Dermis blood vessel endothelial cell (primary cell): ENCODE results near the gene MB21D2. TPM values are rescaled to one million over a fixed set of nuclear protein-coding genes. Genes with fewer than 3 reads are reported as not detected.

Source experiments
- DNase-seq: peaks from one replicate; pipeline ENCODE4 v3.0.0; 2010
- total RNA-seq: library from RNA; depleted of rRNA; stranded (reverse); fragments of >200 nt; gene quantifications from 2 replicates; pipeline ENCODE4 v1.2.3, GENCODE V29; 2014

Gene MB21D2
- total RNA-seq, 1 donor from 2014 or later: 3.9 TPM

DNA sequence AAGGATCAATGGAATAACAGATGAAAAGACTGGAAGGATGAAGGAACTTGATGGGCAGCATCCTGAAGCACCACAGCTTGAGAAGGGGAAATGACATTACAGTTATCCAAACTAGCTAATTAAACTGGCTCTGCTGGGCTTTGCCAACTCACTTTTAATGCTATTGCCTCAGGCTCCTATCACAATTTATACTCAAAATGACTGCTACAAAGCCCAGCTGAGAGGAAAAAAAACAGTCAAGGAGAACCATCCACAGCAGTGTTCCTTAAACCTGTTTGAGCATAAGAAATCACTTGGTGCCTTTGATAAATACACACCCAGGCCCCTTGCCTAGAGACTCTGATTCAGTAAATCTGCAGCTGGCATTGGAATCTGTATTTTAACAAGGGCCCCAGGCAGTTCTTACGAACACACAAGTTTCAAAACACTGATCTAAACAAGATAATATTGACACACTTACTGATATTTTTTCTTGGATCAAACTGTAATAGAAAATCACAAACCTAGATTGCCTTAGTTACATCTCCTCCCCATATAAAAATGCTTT lies 85.8 kb downstream of the MB21D2 start:
- DNase-seq: no peak

DNA sequence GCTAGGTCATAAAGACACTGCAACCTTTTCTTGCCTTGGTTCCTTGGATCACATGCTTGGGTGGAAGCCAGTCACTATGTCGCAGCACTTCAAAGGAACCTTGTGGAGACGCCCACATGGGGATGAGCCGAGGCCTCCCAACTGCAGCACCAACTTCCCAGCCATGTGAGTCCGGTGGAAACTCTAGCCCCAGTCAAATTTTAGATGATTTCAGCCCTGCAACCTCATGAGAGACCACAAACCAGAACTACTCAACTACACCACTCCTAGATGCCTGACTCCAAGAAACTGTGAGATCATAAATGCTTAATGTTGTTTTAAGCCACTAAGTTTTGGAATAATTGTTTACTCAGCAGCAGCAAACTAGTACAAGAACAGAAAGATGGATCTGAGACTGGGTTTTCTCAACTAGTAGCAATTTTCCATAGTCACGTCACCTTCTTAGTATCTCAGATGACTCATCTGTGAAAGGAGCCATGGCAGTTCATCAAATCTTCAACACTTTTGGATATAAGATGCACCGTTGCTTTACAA lies 86.5 kb downstream of the MB21D2 start:
- no peak for DNase-seq

DNA sequence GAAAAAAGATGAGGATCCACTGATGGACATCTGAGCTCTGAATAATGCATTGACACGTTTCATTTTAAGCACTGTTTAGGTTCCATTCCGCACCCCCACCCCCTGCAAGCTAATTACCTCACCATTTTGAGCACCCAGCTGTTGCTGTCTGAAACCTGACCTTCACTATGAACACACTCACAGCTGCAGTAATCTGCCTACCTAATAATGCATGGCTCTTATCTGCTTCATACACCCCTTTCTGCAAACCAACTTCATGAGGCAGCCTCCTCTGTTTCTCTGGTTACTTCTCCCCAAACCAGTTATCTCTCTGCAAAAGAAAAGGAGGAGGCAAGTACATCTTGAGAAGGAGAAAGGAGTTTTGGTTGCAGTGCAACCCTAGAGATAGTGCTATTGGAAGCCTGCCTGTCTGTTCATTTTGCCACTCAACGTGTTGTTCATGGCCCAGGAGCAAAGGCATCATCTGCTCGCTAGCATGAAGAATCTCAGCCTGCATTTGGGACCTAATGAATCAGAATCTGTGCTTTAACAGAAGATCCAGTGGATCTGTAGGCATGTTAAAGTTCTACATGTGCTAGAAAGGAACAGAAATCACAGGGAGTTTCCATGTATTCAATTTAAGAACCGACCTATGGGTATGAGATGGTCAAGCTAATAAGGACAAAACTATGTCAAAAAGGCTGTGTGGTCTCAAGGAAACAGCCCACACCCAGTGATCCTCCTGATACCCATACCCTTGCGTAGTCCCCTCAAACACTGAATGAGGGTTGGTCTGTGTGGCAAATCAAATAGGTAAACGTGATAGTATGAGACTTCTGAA lies 87.2 kb downstream of the MB21D2 start:
- no peak for DNase-seq

DNA sequence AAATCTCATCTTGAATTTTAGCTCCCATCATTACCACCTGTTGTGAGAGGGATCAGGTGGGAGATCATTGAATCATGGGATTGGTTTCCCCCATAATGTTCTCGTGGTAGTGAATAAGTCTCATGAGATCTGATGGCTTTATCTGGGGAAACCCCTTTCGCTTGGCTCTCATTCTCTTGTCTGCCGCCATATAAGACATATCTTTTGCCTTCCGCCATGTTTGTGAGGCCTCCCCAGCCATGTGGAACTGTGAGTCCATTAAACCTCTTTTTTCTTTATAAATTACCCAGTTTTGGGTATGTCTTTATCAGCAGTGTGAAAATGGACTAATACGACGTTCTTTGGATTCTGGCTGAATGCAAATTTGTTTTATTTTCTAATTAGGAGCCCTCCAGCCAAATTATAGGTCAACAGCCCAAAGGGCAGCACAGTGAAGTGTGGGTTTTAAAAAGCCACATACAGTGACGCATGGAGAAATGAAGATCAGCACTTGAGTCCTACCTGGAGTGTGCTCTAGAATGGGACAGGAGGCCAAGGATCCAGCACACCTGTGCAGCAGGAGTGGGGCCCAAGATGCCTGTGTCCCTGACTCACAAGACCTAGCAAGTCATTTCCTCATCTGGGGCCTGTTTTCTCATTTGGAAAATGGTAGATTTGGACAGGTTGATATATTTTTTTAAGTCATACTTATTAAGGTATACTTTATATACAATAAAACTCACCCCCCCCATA lies 89.6 kb downstream of the MB21D2 start:
- DNase-seq: no peak

DNA sequence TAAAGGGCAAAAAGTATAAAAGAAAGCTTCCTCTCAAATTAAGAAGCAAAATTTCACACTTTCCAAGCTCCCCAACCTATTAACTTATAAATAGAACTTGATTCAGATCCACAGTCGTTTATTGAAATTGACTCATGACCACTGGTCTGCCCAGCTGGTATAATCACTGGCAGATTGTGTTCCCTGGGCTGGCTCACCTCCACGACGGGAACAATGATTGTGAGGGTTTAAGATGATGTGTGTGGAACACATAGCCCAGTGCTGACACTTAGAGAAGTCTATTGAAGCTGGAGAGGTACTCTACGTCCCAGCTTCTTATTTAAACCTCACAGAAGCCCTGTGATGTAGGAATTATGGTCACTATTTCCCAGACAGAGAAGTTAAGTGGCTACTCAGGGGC lies 90.4 kb downstream of the MB21D2 start:
- no peak for DNase-seq

DNA sequence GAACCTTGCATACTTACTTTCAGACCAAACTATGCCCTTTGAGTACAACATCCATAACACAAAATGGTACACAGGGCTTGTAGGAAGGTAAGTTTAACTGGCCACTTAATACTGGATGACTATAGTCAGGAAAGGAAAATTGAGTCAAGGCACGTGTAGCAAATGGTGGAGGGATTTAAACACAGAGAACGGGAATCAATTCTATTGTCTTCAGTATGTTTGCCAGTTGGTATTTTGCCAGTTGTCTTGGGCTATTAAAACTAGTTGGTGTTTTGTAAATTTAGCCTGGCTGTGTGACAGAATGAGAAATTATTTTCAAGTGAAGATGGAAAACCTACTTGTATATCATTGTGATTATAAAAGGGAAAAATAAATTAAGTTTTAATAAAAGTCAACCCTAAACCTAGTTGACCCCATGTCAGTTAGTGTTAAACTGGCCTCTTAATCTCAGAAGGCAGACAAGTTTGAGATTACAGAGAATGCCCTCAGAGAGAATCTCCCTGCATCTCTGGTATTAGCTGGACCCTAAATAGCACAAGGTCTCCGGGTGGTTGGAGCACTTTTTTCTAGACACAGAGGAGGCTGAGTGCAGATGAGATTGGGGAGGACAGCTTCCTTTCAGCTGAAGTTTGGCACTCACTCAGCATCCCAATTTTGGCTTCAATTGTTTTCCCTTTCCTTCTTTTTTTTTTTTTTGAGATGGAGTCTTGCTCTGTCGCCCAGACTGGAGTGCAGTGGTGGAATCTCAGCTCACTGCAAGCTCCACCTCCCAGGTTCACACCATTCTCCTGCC lies 91.2 kb downstream of the MB21D2 start:
- peak; percentile 27 for DNase-seq

DNA sequence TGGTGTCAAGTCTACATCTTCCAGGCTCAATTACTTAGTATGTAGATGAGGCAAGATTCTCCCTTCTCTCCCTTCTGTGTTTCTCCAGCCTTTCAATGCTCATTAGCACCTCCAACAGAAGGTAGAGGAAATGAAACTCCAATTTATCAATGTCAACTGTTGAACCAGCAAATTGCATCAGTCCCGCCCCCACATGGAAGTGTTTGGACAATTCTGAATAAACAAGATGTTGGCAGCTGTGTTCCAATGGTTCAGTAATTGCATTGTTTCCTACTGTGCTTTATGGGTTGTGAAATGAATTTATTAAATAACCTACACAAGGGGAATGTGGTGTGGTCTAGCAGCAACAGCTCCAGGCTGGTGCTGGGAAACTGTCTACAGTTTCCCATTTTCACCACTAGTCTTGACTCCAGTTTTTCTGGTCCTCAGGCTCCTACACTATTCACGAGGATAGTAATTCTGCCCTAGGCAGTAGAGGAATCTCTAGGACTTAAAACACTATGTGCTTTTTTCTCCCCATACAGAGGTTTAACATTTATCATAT lies 91.9 kb downstream of the MB21D2 start:
- DNase-seq: peak; percentile 58

DNA sequence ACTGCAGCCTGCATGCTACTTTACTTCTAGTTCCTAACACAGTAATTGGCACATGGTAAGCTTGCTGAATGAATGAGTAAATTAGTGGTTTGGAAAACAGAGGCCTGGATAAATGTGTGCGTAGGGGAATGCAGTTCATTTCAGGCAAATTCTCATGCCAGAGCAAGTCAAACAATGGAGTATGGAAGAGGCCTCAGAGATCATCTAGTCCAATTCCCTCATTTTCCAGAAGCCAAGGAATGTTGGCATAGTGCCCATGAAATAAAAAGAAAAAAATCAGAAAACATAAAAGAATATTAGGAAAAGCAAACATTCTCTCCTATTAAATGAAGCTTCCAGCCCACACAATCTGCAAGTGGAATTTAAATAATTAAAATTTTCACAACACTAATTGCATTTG lies 92.4 kb downstream of the MB21D2 start:
- DNase-seq: peak; percentile 42

DNA sequence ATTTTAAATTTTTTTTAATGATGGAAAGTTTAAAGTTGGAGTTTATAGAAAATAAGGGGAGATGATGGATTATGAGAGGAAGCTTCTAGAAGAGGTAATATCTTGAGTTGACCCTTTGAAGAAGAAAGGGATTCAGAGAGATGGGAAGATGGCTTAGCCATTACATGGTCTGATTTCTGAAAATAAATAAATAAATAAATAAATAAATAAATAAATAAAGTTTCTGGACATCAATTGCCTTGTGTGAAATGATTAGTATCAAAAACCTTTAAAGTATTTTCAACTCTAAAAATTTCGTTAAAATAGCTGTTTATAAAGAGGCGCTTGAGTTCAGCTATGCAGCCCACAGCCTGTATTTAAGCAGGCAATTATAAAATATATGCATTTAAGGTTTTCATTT lies 93.3 kb downstream of the MB21D2 start:
- no peak for DNase-seq

DNA sequence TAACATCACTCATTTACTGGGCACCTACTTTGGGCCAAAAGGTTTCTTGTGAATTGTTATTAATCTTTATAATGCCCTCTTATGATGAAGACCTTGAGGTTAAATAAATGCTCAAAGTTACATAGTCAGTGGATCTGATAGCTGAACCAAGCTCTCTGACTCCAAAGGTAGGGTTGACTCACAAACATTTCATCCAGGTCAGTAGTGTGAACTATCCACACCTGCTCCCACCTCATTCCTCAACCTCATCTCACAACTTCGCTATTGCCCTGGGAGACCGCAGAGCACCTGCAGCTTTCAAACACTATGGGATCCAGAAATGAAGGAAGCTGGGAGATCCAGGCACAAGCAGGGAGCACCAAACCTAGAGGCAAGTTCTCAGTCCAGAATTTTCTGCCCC lies 96.5 kb downstream of the MB21D2 start:
- no peak for DNase-seq

DNA sequence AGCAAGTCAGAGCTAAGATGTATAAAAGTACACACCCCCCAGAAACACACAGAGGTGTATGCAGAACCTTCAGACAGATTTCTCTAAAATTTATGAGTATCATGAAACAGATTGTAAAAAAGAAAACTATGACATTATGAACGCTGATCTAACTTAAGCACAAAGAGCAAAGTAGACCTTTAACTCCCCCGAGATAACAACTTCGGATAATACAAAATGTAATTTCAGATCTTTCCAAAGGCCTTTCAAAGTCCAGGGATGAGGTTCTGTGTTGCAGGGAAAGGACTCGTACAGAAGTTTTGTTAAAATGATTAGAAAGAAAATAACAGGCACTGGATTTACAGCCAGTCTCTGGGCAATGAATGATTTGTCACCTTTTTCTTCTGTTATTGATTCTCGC lies 97.5 kb downstream of the MB21D2 start:
- no peak for DNase-seq

DNA sequence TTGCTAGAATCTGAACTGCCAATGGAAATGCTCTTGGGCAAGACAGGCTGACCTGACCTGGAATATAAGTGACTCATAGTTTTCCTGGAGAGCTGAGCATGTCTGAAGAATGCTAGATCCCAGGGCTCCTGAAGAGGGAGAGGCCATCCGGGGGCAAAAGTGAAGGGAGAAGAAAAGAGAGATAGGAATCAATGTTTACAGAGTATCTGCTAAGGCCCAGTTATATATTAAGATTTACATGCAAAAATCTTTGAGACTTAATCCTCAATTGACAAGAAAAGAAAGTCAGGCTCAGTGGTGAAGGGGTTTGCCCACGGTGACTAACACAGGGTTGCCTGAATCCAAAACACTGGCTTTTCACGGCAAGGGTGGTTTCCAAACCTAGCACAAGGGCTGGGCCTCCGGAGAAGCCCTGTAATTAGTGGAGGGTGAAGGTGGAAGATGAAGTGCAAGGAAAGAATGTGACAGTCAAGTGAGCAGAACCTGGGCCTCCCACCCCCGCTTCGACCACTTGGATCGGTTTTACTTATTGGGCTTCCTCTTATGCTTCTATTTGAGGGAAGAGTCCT lies 98.6 kb downstream of the MB21D2 start:
- peak; percentile 61 for DNase-seq

DNA sequence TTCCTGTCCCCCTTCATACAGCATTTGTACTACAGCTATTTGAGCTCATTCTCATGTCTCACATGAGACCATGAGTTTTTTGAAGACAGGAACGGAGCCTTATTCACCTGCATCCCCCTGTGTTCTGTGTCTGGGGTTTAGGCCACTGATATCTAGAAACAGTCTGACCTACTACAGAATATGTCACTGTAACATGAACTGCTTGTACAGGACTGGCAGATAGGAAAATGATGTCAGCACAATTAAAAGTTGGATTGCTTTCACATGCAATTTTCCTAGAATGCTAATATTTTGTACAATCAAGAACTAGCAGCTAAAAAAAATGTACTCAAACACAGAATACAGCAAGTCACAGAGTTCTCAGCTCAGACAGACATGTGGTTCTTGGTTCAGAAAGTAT lies 99.5 kb downstream of the MB21D2 start:
- no peak for DNase-seq

DNA sequence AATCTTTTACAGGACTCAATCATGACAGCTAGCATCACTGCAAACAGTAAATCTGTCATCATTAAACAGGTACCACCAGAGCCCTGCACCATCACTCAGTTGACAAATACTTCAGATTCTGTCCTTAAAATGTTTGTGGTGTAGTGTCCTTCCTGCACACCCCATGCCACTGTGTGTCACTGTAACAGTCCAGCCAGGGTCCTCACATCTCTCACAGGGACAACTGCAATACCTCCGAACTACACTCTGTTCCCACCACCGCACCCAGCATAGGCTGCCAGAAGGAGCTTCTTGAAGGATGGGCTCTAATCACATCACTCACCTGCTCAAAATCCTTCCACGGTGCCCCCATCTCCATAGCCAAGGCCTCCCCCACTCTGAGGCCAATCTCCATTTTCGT lies 100.2 kb downstream of the MB21D2 start:
- no peak for DNase-seq

DNA sequence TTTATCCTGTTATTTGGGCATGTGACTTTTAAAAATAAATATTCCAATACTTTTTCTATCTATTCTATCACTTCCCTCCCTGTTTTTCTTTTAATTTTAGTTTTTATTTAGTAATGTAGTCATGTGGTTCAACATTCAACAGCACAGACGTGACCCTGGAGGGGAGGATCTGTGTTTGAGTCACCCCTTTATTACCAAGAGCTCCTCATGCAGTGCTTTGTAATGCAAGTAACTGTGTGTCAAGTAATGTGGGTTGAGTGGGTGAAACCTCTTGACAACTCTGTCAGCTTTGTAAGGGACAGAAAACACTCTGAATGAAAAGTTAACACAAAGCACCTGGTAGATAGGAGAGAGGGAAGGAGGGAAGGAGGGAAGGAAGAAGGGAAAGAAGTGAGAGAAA lies 100.6 kb downstream of the MB21D2 start:
- no peak for DNase-seq

DNA sequence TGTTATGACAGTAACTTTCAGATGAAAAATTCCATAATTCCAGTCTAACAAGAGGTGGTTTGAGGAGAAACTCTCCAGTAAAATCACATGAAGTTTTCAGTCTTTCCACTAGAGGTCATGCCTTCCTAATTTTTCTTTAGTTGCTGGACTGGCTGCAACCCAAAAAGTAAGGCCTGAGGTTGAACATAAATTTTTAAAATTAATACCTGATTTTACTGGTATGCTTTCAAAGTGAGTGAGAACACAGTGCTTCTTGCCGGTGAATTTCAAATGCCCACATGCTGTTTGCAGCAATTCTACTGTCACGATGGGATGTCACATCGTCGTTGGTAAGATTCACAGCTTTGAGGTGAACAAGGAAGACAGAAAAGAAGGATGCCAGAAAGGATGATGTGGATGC lies 101.3 kb downstream of the MB21D2 start:
- DNase-seq: peak; percentile 69

DNA sequence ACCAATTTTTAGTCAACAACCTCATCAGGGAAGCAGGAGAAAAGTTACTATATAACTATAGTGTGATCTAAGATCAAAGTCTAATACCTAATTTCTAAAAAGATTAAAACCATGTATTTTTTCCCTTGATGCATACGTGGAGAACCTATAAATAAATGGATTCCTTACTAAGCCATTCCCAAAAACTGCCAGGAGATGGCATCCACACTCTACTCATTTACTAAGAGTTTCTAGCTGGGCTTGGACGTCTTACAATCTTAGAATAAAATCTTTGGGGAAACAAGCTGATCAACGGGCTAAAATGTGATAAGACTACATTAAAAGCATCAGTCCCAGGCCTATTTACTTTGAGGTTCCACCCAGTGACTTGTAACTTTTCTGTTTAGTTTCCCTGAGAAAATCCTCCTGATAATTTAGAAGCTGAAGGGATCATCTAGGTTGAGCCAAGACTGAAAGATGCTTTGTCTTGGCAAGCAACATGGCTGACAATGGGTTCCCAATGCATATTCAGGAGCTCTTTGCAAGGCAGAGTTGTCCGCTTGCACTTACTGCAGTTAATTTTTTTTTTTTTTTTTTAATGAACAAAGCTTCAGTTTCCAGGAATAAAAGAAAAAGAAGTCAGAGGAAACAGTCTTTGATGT lies 104.8 kb downstream of the MB21D2 start:
- peak; percentile 83 for DNase-seq

DNA sequence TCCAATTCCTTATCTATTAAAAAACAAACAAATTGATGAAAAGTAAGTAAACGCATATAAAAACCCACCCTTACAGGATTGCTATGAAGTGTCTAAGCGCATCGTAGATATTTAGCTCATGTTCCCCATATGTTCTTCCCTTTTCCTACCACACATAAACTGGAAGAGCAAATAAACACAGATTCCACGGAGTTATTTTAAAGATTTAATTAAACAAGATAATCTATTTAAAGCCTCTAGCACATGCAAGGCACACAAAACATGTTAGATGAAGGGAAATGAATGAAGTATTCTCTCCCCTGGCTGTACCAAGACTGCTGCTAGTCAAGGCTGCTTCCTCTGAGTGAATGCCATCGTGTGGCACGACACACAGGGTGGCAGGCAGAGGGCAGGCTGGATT lies 111.9 kb downstream of the MB21D2 start:
- no peak for DNase-seq

DNA sequence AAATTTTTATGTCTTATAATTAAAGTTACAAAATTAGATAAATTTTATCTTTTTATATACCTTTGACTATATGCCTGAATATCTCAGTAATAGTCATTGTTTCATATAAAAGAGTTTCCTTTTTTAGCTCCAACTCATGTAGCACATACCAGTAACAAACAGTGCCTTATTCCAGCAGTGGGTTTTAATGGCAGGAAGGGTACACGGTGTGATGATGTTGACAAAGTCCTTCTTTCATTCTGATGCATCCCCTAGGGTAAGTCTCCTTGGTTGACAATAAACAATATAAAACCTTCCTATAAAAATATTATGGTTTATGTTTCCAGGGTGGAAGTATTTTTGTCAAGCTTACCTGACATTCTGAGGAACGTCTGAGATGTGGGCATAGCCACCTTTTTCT lies 113.2 kb downstream of the MB21D2 start:
- DNase-seq: no peak

DNA sequence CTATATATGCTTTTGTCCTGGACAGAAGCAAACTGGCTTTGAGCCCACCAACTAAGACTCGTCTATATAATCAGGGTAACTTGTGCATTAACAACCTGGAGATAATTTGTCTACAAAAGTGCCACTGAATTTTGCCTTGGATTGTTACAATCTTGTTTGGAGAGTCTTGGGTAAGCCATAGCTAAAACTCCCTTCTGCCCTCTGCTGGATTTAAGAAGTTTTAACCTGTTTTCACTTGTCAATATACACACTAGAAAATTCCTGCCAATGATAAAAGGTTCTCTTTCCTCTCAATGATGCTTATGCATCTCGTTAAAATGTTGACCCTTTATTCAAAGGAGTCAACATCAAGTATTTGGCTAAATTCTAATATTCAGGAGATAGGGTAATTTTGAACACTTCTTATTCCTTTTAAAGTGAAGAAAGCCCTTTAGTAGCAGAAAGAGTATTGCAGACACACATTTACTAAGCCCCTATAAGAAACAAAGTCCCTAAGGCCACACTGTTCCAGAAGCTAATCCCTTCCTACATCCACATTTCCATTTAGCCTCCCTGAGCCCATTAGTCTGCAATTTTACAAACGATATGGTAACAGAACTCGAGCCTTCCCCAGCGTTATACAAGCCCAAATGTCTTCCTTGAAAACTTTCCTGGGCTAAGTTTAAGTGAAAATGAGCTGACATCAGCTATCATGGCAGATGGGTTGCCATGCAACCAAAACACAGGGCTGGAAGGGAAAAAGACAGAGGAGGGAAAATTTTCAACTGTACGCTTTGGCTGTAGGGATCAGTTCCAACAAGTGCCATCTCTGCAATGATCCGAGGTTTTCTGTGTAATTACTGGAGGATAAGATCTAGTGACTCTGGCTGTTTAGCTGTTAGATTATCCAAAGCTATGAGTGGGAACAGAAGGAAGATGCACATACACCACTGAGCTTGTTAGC lies 114.4 kb downstream of the MB21D2 start:
- DNase-seq: peak; percentile 77
